ENCODE results near the gene FBXO39.

FBXO39 gene

GRCh38 chr17:6787081-6787693, 11.2 kb downstream of the FBXO39 start:
- H3K4me3 ChIP-seq (ENCODE audit: low read depth, low read length) = no peak overlapping the region
- no peak for TF ChIP-seq PRDM10 (tag by site-specific recombination; IDR thresholded peaks at IDR 0.05)
- TF ChIP-seq GLI2 (tag by site-specific recombination; IDR thresholded peaks at IDR 0.05; ENCODE audit: borderline replicate concordance, low read depth) = no peak
- no peak for TF ChIP-seq ZNF24 (tag by site-specific recombination; IDR thresholded peaks at IDR 0.05)
- no peak for TF ChIP-seq ZNF510 (tag by site-specific recombination; IDR thresholded peaks at IDR 0.05; ENCODE audit: insufficient replicate concordance)
- no peak for TF ChIP-seq ZNF548 (tag by site-specific recombination; IDR thresholded peaks at IDR 0.05)
- peak; percentile 79; the same call in 1 of the 2 replicates for TF ChIP-seq ZBTB21 (tag by site-specific recombination; IDR thresholded peaks at IDR 0.05)
- TF ChIP-seq ZNF335 (tag by site-specific recombination; conservative IDR thresholded peaks at IDR 0.05) = 0 out of 2 replicates have a peak, but pooled peaks have one; percentile 30
- TF ChIP-seq BCL6B (tag by site-specific recombination; IDR thresholded peaks at IDR 0.05) = no peak
- TF ChIP-seq ZNF629 (tag by site-specific recombination; IDR thresholded peaks at IDR 0.05) = peak; percentile 61
- no peak for TF ChIP-seq ZNF362 (tag by site-specific recombination; IDR thresholded peaks at IDR 0.05)
- TF ChIP-seq ZNF366 (tag by site-specific recombination; conservative IDR thresholded peaks at IDR 0.05) = no peak
- TF ChIP-seq ZNF302 (tag by site-specific recombination; IDR thresholded peaks at IDR 0.05; ENCODE audit: low read depth) = no peak
- 0 out of 2 replicates have a peak, but pooled peaks have one; percentile 8 for TF ChIP-seq ZNF398 (tag by site-specific recombination; IDR thresholded peaks at IDR 0.05)
- TF ChIP-seq HOXA7 (CRISPR knock-in tag; IDR thresholded peaks at IDR 0.05; ENCODE audit: borderline replicate concordance) = no peak
- TF ChIP-seq ZNF580 (tag by site-specific recombination; IDR thresholded peaks at IDR 0.05) = no peak
- TF ChIP-seq SCRT2 (tag by site-specific recombination; IDR thresholded peaks at IDR 0.05) = no peak
- no peak for TF ChIP-seq ZNF26 (tag by site-specific recombination; IDR thresholded peaks at IDR 0.05)
- TF ChIP-seq YY1 (tag by site-specific recombination; IDR thresholded peaks at IDR 0.05) = no peak
- TF ChIP-seq RBAK (tag by site-specific recombination; IDR thresholded peaks at IDR 0.05) = no peak
- TF ChIP-seq PATZ1 (tag by site-specific recombination; IDR thresholded peaks at IDR 0.05) = no peak
- TF ChIP-seq ZNF248 (tag by site-specific recombination; IDR thresholded peaks at IDR 0.05) = no peak
- ChIA-PET POLR2A (no interaction called here), CTCF (interaction anchor here (0.6 to 1.1 kb wide), 5 partner anchors 36 to 138 kb away, joined by 3 to 4 read pairs (median 4); no protein-coding TSS in a partner anchor)
- H3K27ac ChIP-seq (ENCODE audit: extremely low read depth, low read depth, low read length) = no peak overlapping the region
- no peaks in the 10 kb centered on the region for H3K36me3 ChIP-seq (ENCODE audit: control insufficient read depth in 2 of 2, insufficient read depth in 1 of 2, low read length in 2 of 2)
- H3K4me1 ChIP-seq (ENCODE audit: control insufficient read depth, insufficient read depth, low read length) = no peaks in the 10 kb centered on the region
- no peaks in the 10 kb centered on the region for H3K9me3 ChIP-seq (ENCODE audit: control insufficient read depth, insufficient read depth, low read depth, low read length)
